ENCODE data around the gene ERAL1.

DNA sequence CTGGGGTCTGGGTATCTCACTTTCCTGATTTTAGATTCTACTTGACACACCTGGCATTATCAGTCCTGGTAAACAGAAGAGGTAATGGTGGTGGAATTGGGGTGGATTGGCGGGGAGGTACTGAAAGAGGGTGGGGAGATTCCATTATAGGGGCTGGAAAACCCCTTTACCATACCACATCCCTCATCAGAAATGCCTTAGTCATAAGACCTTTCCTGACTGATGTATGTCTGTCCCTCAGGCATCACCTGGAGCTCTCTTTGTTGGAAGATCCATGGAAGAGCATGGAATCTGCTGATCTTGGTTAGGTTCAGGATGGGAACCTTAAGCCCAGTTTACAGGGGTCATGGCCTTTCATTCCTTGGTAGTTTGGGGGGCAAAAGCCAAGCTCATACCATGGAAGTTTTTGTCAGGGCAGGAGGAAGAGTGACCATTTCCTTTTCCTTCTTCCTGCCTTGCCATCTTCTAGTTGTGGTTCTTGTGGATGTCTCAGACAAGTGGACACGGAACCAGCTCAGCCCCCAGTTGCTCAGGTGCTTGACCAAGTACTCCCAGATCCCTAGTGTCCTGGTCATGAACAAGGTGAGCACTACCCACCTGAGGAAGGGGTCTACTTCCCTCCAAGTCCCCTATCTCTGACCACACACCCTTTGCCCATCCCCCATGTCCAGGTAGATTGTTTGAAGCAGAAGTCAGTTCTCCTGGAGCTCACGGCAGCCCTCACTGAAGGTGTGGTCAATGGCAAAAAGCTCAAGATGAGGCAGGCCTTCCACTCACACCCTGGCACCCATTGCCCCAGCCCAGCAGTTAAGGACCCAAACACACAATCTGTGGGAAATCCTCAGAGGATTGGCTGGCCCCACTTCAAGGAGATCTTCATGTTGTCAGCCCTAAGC, 3.3 kb downstream of the ERAL1 start:
- TF ChIP-seq POLR2A (IDR thresholded peaks at IDR 0.05) (no peak), POLR2AphosphoS5 (IDR thresholded peaks at IDR 0.05) (no peak), EP300 (IDR thresholded peaks at IDR 0.05; ENCODE audit: low read depth) (no peak)
- TF ChIP-seq, protein P1, sequence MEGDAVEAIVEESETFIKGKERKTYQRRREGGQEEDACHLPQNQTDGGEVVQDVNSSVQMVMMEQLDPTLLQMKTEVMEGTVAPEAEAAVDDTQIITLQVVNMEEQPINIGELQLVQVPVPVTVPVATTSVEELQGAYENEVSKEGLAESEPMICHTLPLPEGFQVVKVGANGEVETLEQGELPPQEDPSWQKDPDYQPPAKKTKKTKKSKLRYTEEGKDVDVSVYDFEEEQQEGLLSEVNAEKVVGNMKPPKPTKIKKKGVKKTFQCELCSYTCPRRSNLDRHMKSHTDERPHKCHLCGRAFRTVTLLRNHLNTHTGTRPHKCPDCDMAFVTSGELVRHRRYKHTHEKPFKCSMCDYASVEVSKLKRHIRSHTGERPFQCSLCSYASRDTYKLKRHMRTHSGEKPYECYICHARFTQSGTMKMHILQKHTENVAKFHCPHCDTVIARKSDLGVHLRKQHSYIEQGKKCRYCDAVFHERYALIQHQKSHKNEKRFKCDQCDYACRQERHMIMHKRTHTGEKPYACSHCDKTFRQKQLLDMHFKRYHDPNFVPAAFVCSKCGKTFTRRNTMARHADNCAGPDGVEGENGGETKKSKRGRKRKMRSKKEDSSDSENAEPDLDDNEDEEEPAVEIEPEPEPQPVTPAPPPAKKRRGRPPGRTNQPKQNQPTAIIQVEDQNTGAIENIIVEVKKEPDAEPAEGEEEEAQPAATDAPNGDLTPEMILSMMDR (IDR thresholded peaks at IDR 0.05): no peak

Data from transverse colon (tissue), 4 donors.